ENCODE measurements around the gene PYCR2. TPM values are rescaled to one million over a fixed set of nuclear protein-coding genes. Genes with fewer than 3 reads are reported as not detected.

The PYCR2 gene
- polyA plus RNA-seq, 1 donor from 2014 or later = 51.5 TPM

GRCh38 chr1:225890346-225891228 is 33.5 kb downstream of the PYCR2 start:
- H3K4me3 ChIP-seq (ENCODE audit: low read length) = no peak overlapping the region
- no peak overlapping the region for H3K27ac ChIP-seq (ENCODE audit: low read length)

DNA sequence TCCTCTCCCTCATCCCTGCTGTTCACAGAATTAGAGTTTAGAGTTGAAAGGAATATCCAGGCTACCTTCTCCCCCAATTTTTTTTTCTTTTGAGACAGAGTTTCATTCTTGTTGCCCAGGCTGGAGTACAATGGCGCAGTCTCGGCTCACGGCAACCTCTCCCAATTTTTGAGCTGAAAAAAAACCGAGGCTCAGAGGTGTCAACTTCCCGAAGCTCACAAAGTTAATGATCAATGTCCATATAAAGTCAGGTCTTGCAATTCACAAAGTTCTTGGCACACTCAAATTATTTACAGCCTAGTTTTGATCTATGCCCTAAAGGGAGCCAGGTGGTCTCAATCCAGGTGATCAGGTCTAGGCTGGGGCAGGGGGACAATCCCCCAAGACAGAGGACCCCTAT is 34.3 kb downstream of the PYCR2 start:
- H3K4me3 ChIP-seq (ENCODE audit: low read length) = no peak overlapping the region
- H4K20me1 ChIP-seq (ENCODE audit: insufficient read depth) = no peaks in the 10 kb centered on the region
- H3K79me2 ChIP-seq (replicated peaks; ENCODE audit: insufficient read depth, low read length) = no peaks in the 10 kb centered on the region
- H3K36me3 ChIP-seq (ENCODE audit: insufficient read depth, low read length) = no peaks in the 10 kb centered on the region
- no peak overlapping the region for H3K27ac ChIP-seq (ENCODE audit: low read length)
- no peaks in the 10 kb centered on the region for H3K27me3 ChIP-seq (ENCODE audit: insufficient read depth, low read depth, low read length)
- no peak overlapping the region for H3K9ac ChIP-seq (ENCODE audit: low read length)
- no peak overlapping the region for H3K4me2 ChIP-seq (ENCODE audit: low read length)
- H2AFZ ChIP-seq (ENCODE audit: low read depth, low read length) = no peak overlapping the region
- no peaks in the 10 kb centered on the region for H3K9me3 ChIP-seq (ENCODE audit: low read length)
- H3F3A ChIP-seq (ENCODE audit: insufficient read depth, low read length, poor library complexity, severe bottlenecking) = no peaks in the 10 kb centered on the region
- no peaks in the 10 kb centered on the region for H3K9me2 ChIP-seq (ENCODE audit: insufficient read depth, low read length)
- TF ChIP-seq EZH2 (IDR thresholded peaks at IDR 0.05; ENCODE audit: borderline replicate concordance, insufficient read depth, low read length, poor library complexity, severe bottlenecking) = no peak
- TF ChIP-seq REST (IDR thresholded peaks at IDR 0.05; ENCODE audit: borderline replicate concordance) = no peak
- no peak for TF ChIP-seq SMC3 (conservative IDR thresholded peaks at IDR 0.05; ENCODE audit: poor library complexity)
- no peak for TF ChIP-seq POLR2AphosphoS5 (IDR thresholded peaks at IDR 0.05)
- no peak for TF ChIP-seq RAD21 (conservative IDR thresholded peaks at IDR 0.05)
- TF ChIP-seq EP300 (conservative IDR thresholded peaks at IDR 0.05; ENCODE audit: poor library complexity, severe bottlenecking) = no peak

More at GRCh38 chr1:225890346-225891228, 33.5 kb downstream of the PYCR2 start:
- Histone ChIP-seq H4K20me1 (ENCODE audit: insufficient read depth) (no peaks in the 10 kb centered on the region), H3K36me3 (ENCODE audit: insufficient read depth, low read length) (no peaks in the 10 kb centered on the region), H3F3A (ENCODE audit: insufficient read depth, low read length, poor library complexity, severe bottlenecking) (no peaks in the 10 kb centered on the region), H3K27me3 (ENCODE audit: insufficient read depth, low read depth, low read length) (no peaks in the 10 kb centered on the region), H3K9me2 (ENCODE audit: insufficient read depth, low read length) (no peaks in the 10 kb centered on the region), H3K4me2 (ENCODE audit: low read length) (no peak overlapping the region), H3K79me2 (replicated peaks; ENCODE audit: insufficient read depth, low read length) (no peaks in the 10 kb centered on the region), H3K9me3 (ENCODE audit: low read length) (no peaks in the 10 kb centered on the region), H3K9ac (ENCODE audit: low read length) (no peak overlapping the region), H2AFZ (ENCODE audit: low read depth, low read length) (no peak overlapping the region)
- TF ChIP-seq, protein P1, sequence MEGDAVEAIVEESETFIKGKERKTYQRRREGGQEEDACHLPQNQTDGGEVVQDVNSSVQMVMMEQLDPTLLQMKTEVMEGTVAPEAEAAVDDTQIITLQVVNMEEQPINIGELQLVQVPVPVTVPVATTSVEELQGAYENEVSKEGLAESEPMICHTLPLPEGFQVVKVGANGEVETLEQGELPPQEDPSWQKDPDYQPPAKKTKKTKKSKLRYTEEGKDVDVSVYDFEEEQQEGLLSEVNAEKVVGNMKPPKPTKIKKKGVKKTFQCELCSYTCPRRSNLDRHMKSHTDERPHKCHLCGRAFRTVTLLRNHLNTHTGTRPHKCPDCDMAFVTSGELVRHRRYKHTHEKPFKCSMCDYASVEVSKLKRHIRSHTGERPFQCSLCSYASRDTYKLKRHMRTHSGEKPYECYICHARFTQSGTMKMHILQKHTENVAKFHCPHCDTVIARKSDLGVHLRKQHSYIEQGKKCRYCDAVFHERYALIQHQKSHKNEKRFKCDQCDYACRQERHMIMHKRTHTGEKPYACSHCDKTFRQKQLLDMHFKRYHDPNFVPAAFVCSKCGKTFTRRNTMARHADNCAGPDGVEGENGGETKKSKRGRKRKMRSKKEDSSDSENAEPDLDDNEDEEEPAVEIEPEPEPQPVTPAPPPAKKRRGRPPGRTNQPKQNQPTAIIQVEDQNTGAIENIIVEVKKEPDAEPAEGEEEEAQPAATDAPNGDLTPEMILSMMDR (IDR thresholded peaks at IDR 0.05; ENCODE audit: poor library complexity, severe bottlenecking) = no peak
- no peak for TF ChIP-seq SMC3 (conservative IDR thresholded peaks at IDR 0.05; ENCODE audit: poor library complexity)
- TF ChIP-seq EZH2 (IDR thresholded peaks at IDR 0.05; ENCODE audit: borderline replicate concordance, insufficient read depth, low read length, poor library complexity, severe bottlenecking) = no peak
- TF ChIP-seq TAF1 (IDR thresholded peaks at IDR 0.05; ENCODE audit: low read depth) = no peak
- TF ChIP-seq EP300 (conservative IDR thresholded peaks at IDR 0.05; ENCODE audit: poor library complexity, severe bottlenecking) = no peak
- TF ChIP-seq MXI1 (conservative IDR thresholded peaks at IDR 0.05; ENCODE audit: poor library complexity, severe bottlenecking) = no peak
- no peak for TF ChIP-seq POLR2AphosphoS5 (IDR thresholded peaks at IDR 0.05)
- no peak for TF ChIP-seq RAD21 (conservative IDR thresholded peaks at IDR 0.05)
- TF ChIP-seq REST (IDR thresholded peaks at IDR 0.05; ENCODE audit: borderline replicate concordance) = no peak

All from neural cell (in vitro differentiated cells).